ENCODE data around the gene ANTXR2.

Gene ANTXR2

GRCh38 chr4:80092847-80093246 is 19.8 kb upstream of the ANTXR2 start:
- no peak for TF ChIP-seq CTCF (IDR thresholded peaks at IDR 0.05; ENCODE audit: low read depth, low read length)
- H3K4me3 ChIP-seq (replicated peaks in 1 of 2; ENCODE audit: low read depth in 2 of 2, low read length in 2 of 2): no peak overlapping the region
- no peak for DNase-seq (ENCODE audit: low read depth in 2 of 2)

- no peak overlapping the region for H3K4me3 ChIP-seq (replicated peaks in 1 of 2; ENCODE audit: low read depth in 2 of 2, low read length in 2 of 2)
- DNase-seq (ENCODE audit: low read depth in 2 of 2): no peak
- no peak for TF ChIP-seq CTCF (IDR thresholded peaks at IDR 0.05; ENCODE audit: low read depth, low read length)
These were observed 19.1 kb upstream of the ANTXR2 start for GRCh38 chr4:80092088-80092487.

GRCh38 chr4:80091688-80092087 is 18.7 kb upstream of the ANTXR2 start:
- no peak for TF ChIP-seq CTCF (IDR thresholded peaks at IDR 0.05; ENCODE audit: low read depth, low read length)
- DNase-seq (ENCODE audit: low read depth in 2 of 2): no peak
- no peak overlapping the region for H3K4me3 ChIP-seq (replicated peaks in 1 of 2; ENCODE audit: low read depth in 2 of 2, low read length in 2 of 2)

- no peak for DNase-seq (ENCODE audit: low read depth in 2 of 2)
- TF ChIP-seq CTCF (IDR thresholded peaks at IDR 0.05; ENCODE audit: low read depth, low read length): no peak
- H3K4me3 ChIP-seq (replicated peaks in 1 of 2; ENCODE audit: low read depth in 2 of 2, low read length in 2 of 2): no peak overlapping the region
These were observed 18.2 kb upstream of the ANTXR2 start for GRCh38 chr4:80091184-80091583.

GRCh38 chr4:80090090-80090489 is 17.1 kb upstream of the ANTXR2 start:
- H3K4me3 ChIP-seq (replicated peaks in 1 of 2; ENCODE audit: low read depth in 2 of 2, low read length in 2 of 2): no peak overlapping the region
- DNase-seq (ENCODE audit: low read depth in 2 of 2): no peak
- TF ChIP-seq CTCF (IDR thresholded peaks at IDR 0.05; ENCODE audit: low read depth, low read length): no peak

- no peak overlapping the region for H3K4me3 ChIP-seq (replicated peaks in 1 of 2; ENCODE audit: low read depth in 2 of 2, low read length in 2 of 2)
- no peak for TF ChIP-seq CTCF (IDR thresholded peaks at IDR 0.05; ENCODE audit: low read depth, low read length)
- no peak for DNase-seq (ENCODE audit: low read depth in 2 of 2)
These were observed 15.4 kb upstream of the ANTXR2 start for GRCh38 chr4:80088471-80088870.

GRCh38 chr4:80086296-80086695 is 13.3 kb upstream of the ANTXR2 start:
- no peak for TF ChIP-seq CTCF (IDR thresholded peaks at IDR 0.05; ENCODE audit: low read depth, low read length)
- DNase-seq (ENCODE audit: low read depth in 2 of 2): no peak
- H3K4me3 ChIP-seq (replicated peaks in 1 of 2; ENCODE audit: low read depth in 2 of 2, low read length in 2 of 2): no peak overlapping the region

All from cardiac fibroblast (primary cell).